GM23248 (cell line): ENCODE results near the gene PRKD1. TPM values are rescaled to one million over a fixed set of nuclear protein-coding genes. Genes with fewer than 3 reads are reported as not detected.

Source experiments
- DNase-seq: peaks from one replicate; pipeline ENCODE4 v3.0.0-alpha.2; 2015
- H2AFZ ChIP-seq: fragments of 200-600 bp; sonication (generic); 2 replicates; pipeline ENCODE4 v1.6.1; 2016; ENCODE audit warnings: antibody characterized with exemption
- H3F3A ChIP-seq: fragments of 200-600 bp; sonication (generic); 2 replicates; pipeline ENCODE4 v1.6.1; 2016; ENCODE audit warnings: mild to moderate bottlenecking, antibody characterized with exemption, mixed run types; ENCODE audit not compliant: insufficient read depth
- H3K27ac ChIP-seq: fragments of 200-600 bp; sonication (generic); 2 replicates; pipeline ENCODE4 v1.5.1; 2016; ENCODE audit warnings: mild to moderate bottlenecking
- H3K27me3 ChIP-seq: fragments of 200-600 bp; sonication (generic); replicated peaks from 2 replicates; pipeline ENCODE4 v1.6.1; 2016; ENCODE audit warnings: mild to moderate bottlenecking; ENCODE audit not compliant: insufficient read depth
- H3K36me3 ChIP-seq: fragments of 200-600 bp; sonication (generic); 2 replicates; pipeline ENCODE4 v1.6.1; 2016; ENCODE audit warnings: low read depth, mild to moderate bottlenecking
- H3K4me1 ChIP-seq: fragments of 200-600 bp; sonication (generic); 2 replicates; pipeline ENCODE4 v1.6.1; 2016; ENCODE audit warnings: mild to moderate bottlenecking; ENCODE audit not compliant: insufficient read depth
- H3K4me2 ChIP-seq: fragments of 200-600 bp; sonication (generic); one replicate; pipeline ENCODE4 v1.6.1; 2016; ENCODE audit warnings: mild to moderate bottlenecking; ENCODE audit not compliant: unreplicated experiment
- H3K4me3 ChIP-seq: fragments of 200-600 bp; sonication (generic); 2 replicates; pipeline ENCODE4 v1.5.1; 2016; ENCODE audit warnings: mild to moderate bottlenecking
- H3K79me2 ChIP-seq: fragments of 200-600 bp; sonication (generic); 2 replicates; pipeline ENCODE4 v1.6.1; 2016; ENCODE audit warnings: mild to moderate bottlenecking; ENCODE audit not compliant: insufficient read depth
- H3K9ac ChIP-seq: fragments of 200-600 bp; sonication (generic); 2 replicates; pipeline ENCODE4 v1.6.1; 2016; ENCODE audit warnings: mild to moderate bottlenecking
- H3K9me2 ChIP-seq: fragments of 200-600 bp; sonication (generic); 2 replicates; pipeline ENCODE4 v1.6.1; 2016; ENCODE audit warnings: mixed run types, mild to moderate bottlenecking, moderate library complexity; ENCODE audit not compliant: insufficient read depth
- H3K9me3 ChIP-seq: fragments of 200-600 bp; sonication (generic); one replicate; pipeline ENCODE4 v1.6.1; 2017; ENCODE audit warnings: low read depth
- H4K20me1 ChIP-seq: fragments of 200-600 bp; sonication (generic); 2 replicates; pipeline ENCODE4 v1.6.0; 2016; ENCODE audit not compliant: insufficient read depth
- EZH2 ChIP-seq: fragments of 200-600 bp; sonication (generic); IDR thresholded peaks from 2 replicates; pipeline ENCODE4 v1.6.1; 2018; ENCODE audit warnings: antibody characterized with exemption, mild to moderate bottlenecking; ENCODE audit not compliant: insufficient read depth, poor library complexity, severe bottlenecking
- EZH2phosphoT487 ChIP-seq: fragments of 200-600 bp; sonication (generic); IDR thresholded peaks from 2 replicates; pipeline ENCODE4 v1.6.1; 2018; ENCODE audit warnings: antibody characterized with exemption, moderate library complexity, mild to moderate bottlenecking, low read depth; ENCODE audit not compliant: insufficient read depth
- WGBS, 2 experiments: methylation state at CpG; one replicate each; pipeline ENCODE4 v1.1.6; 2015 to 2017; ENCODE audit warnings: low lambda C conversion rate in 2 of 2, low coverage in 1 of 2; ENCODE audit errors: missing lambda C conversion rate in 2 of 2; 5-methylcytosine and 5-hydroxymethylcytosine counted together
- in situ Hi-C: fragments of 300-500 bp; cut with MboI; formaldehyde crosslinking; loops from 2 replicates; pipeline ENCODE4 v1.15.0; 2020
- polyA plus RNA-seq: library from polyadenylated mRNA; unstranded; fragments of >200 nt; fragmentation: Nextera tagmentation; extraction: Ambion mirVana; gene quantifications from 2 replicates; pipeline ENCODE4 v1.2.1, GENCODE V29; 2016
- total RNA-seq: library from RNA; depleted of rRNA; stranded (reverse); fragments of >200 nt; shearing (Covaris generic); gene quantifications from 2 replicates; pipeline ENCODE4 v1.2.3, GENCODE V29; 2014

The PRKD1 gene
- total and polyA plus RNA-seq, 2 experiments from 2014 or later, result 24.2 to 30.7 TPM

- in situ Hi-C loops, result no loop called here
Measured at GRCh38 chr14:29836395-29836794, 91.3 kb downstream of the PRKD1 start.

GRCh38 chr14:29832042-29832441, 95.6 kb downstream of the PRKD1 start:
- in situ Hi-C loops, result no loop called here
- WGBS, 2 experiments, result 96 to 100% methylated on average over 3 of the region's 3 CpGs

More at GRCh38 chr14:29836395-29836794, 91.3 kb downstream of the PRKD1 start:
- H3K27me3 ChIP-seq, result no peaks in the 10 kb centered on the region
- H4K20me1 ChIP-seq, result no peaks in the 10 kb centered on the region
- H3K4me1 ChIP-seq, result no peaks in the 10 kb centered on the region
- H2AFZ ChIP-seq, result no peak overlapping the region
- peaks cover 94% of the 10 kb centered on the region for H3K79me2 ChIP-seq
- no peak overlapping the region for H3K4me3 ChIP-seq
- H3K9ac ChIP-seq, result no peak overlapping the region
- no peaks in the 10 kb centered on the region for H3K9me2 ChIP-seq
- 97 to 100% methylated on average over 2 of the region's 2 CpGs for WGBS, 2 experiments
- no peaks in the 10 kb centered on the region for H3F3A ChIP-seq
- TF ChIP-seq EZH2phosphoT487 (no peak), EZH2 (no peak)
- no peak overlapping the region for H3K27ac ChIP-seq
- no peak overlapping the region for H3K4me2 ChIP-seq
- H3K9me3 ChIP-seq, result no peaks in the 10 kb centered on the region
- DNase-seq, result no peak
- peaks cover 11% of the 10 kb centered on the region; the same call in 1 of the 2 replicates for H3K36me3 ChIP-seq

GRCh38 chr14:29829851-29830250, 97.8 kb downstream of the PRKD1 start:
- H3K4me1 ChIP-seq, result no peaks in the 10 kb centered on the region
- H2AFZ ChIP-seq, result no peak overlapping the region
- DNase-seq, result no peak
- no peaks in the 10 kb centered on the region for H3K27me3 ChIP-seq
- in situ Hi-C loops, result no loop called here
- H4K20me1 ChIP-seq, result no peaks in the 10 kb centered on the region; the same call in 1 of the 2 replicates
- no peaks in the 10 kb centered on the region for H3F3A ChIP-seq
- H3K4me2 ChIP-seq, result no peak overlapping the region
- TF ChIP-seq EZH2phosphoT487 (no peak), EZH2 (no peak)
- no peak overlapping the region for H3K4me3 ChIP-seq
- no peak overlapping the region for H3K27ac ChIP-seq
- no peaks in the 10 kb centered on the region for H3K36me3 ChIP-seq
- no peaks in the 10 kb centered on the region for H3K9me3 ChIP-seq
- H3K9ac ChIP-seq, result no peak overlapping the region
- H3K9me2 ChIP-seq, result no peaks in the 10 kb centered on the region
- peaks cover 89% of the 10 kb centered on the region for H3K79me2 ChIP-seq
- 94 to 96% methylated on average over 2 of the region's 2 CpGs for WGBS, 2 experiments

More at GRCh38 chr14:29832042-29832441, 95.6 kb downstream of the PRKD1 start:
- no peaks in the 10 kb centered on the region for H3K36me3 ChIP-seq
- TF ChIP-seq EZH2phosphoT487 (no peak), EZH2 (no peak)
- H3K9me3 ChIP-seq, result no peaks in the 10 kb centered on the region
- H3K27me3 ChIP-seq, result no peaks in the 10 kb centered on the region
- no peak overlapping the region for H2AFZ ChIP-seq
- H3K4me1 ChIP-seq, result no peaks in the 10 kb centered on the region
- no peak overlapping the region for H3K4me2 ChIP-seq
- H3K27ac ChIP-seq, result no peak overlapping the region
- no peak for DNase-seq
- no peaks in the 10 kb centered on the region for H3F3A ChIP-seq
- peaks cover 97% of the 10 kb centered on the region for H3K79me2 ChIP-seq
- no peak overlapping the region for H3K4me3 ChIP-seq
- no peaks in the 10 kb centered on the region; the same call in 1 of the 2 replicates for H4K20me1 ChIP-seq
- H3K9ac ChIP-seq, result no peak overlapping the region
- H3K9me2 ChIP-seq, result no peaks in the 10 kb centered on the region

GRCh38 chr14:29823816-29824215, 103.8 kb downstream of the PRKD1 start:
- H4K20me1 ChIP-seq, result peaks cover 12% of the 10 kb centered on the region
- 80 to 84% methylated on average over 5 of the region's 5 CpGs for WGBS, 2 experiments
- no peaks in the 10 kb centered on the region for H3K9me2 ChIP-seq
- H3K27ac ChIP-seq, result no peak overlapping the region
- H3K36me3 ChIP-seq, result no peaks in the 10 kb centered on the region
- H3K4me2 ChIP-seq, result no peak overlapping the region
- no peak for DNase-seq
- no peak overlapping the region for H3K4me3 ChIP-seq
- H3K4me1 ChIP-seq, result 0 out of 2 replicates have a peak, but pooled peaks cover 8% of the 10 kb centered on the region
- H3F3A ChIP-seq, result 0 out of 2 replicates have a peak, but pooled peaks cover 6% of the 10 kb centered on the region
- H3K79me2 ChIP-seq, result peaks cover 87% of the 10 kb centered on the region
- no peak overlapping the region for H2AFZ ChIP-seq
- no peaks in the 10 kb centered on the region for H3K27me3 ChIP-seq
- H3K9me3 ChIP-seq, result no peaks in the 10 kb centered on the region
- in situ Hi-C loops, result no loop called here
- TF ChIP-seq EZH2phosphoT487 (no peak), EZH2 (no peak)
- no peak overlapping the region for H3K9ac ChIP-seq

GRCh38 chr14:29822430-29822709, 105.3 kb downstream of the PRKD1 start:
- 0 out of 2 replicates have a peak, but pooled peaks cover 8% of the 10 kb centered on the region for H3K4me1 ChIP-seq
- no peak overlapping the region for H3K27ac ChIP-seq
- H3K4me3 ChIP-seq, result no peak overlapping the region
- H3K36me3 ChIP-seq, result no peaks in the 10 kb centered on the region
- H3K9ac ChIP-seq, result no peak overlapping the region
- 0 out of 2 replicates have a peak, but pooled peaks cover 6% of the 10 kb centered on the region for H3F3A ChIP-seq
- no peak overlapping the region for H3K4me2 ChIP-seq
- no peak for TF ChIP-seq EZH2phosphoT487
- no peak for TF ChIP-seq EZH2
- no peaks in the 10 kb centered on the region for H3K9me3 ChIP-seq
- in situ Hi-C loops, result no loop called here
- DNase-seq, result no peak
- no peaks in the 10 kb centered on the region for H3K27me3 ChIP-seq
- no peak overlapping the region for H2AFZ ChIP-seq
- H3K79me2 ChIP-seq, result peaks cover 87% of the 10 kb centered on the region
- H3K9me2 ChIP-seq, result no peaks in the 10 kb centered on the region
- peaks cover 12% of the 10 kb centered on the region for H4K20me1 ChIP-seq
